ENCODE results near the gene PEAK3.

DNA sequence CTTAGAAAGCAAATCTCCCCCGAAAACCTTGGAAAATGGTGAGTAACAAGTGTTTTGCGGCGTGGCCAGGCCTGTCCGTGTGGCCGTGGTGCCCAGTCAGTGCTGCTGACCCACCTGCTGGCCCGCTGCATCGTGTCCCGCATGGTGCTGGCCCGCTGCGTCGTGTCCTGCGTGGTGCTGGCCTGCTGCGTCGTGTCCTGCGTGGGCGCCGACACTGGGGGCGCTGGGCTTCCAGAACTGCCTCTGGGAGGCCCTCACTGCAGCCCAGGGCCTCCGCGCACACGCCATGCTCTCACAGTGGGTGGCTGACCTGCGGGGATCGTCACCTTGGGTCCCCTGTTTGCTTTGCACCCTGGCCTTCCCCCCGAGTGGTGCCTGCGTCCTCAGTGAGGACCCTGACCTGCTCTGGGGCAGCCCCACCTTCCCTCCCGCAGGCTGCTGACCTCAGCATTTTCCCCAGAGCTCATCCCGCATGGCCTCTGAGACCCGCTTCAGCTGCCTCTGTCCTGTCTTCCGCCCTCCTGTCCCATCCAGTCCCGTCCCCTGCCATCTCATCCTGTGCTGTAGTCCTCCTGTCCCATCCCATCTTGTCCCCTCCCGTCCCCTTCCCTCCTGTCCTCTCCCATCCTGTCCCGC is 56.4 kb downstream of the PEAK3 start:
- no peak for TF ChIP-seq POLR2AphosphoS5 (IDR thresholded peaks at IDR 0.05)
- TF ChIP-seq, protein P1, sequence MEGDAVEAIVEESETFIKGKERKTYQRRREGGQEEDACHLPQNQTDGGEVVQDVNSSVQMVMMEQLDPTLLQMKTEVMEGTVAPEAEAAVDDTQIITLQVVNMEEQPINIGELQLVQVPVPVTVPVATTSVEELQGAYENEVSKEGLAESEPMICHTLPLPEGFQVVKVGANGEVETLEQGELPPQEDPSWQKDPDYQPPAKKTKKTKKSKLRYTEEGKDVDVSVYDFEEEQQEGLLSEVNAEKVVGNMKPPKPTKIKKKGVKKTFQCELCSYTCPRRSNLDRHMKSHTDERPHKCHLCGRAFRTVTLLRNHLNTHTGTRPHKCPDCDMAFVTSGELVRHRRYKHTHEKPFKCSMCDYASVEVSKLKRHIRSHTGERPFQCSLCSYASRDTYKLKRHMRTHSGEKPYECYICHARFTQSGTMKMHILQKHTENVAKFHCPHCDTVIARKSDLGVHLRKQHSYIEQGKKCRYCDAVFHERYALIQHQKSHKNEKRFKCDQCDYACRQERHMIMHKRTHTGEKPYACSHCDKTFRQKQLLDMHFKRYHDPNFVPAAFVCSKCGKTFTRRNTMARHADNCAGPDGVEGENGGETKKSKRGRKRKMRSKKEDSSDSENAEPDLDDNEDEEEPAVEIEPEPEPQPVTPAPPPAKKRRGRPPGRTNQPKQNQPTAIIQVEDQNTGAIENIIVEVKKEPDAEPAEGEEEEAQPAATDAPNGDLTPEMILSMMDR (IDR thresholded peaks at IDR 0.05), result no peak

All from breast epithelium (tissue), 3 donors.